22Rv1 (cell line): Measurements from ENCODE around the gene NCOA1.

Source experiments
- ZFX ChIP-seq: fragments of 450-650 bp; IDR thresholded peaks from 2 replicates; pipeline ENCODE4 v1.6.1; 2017; ENCODE audit warnings: antibody characterized with exemption, borderline replicate concordance
- TF ChIP-seq, protein P1 (sequence below): fragments of 450-650 bp; IDR thresholded peaks from 2 replicates; pipeline ENCODE4 v1.5.1; 2017; ENCODE audit warnings: mild to moderate bottlenecking

DNA sequence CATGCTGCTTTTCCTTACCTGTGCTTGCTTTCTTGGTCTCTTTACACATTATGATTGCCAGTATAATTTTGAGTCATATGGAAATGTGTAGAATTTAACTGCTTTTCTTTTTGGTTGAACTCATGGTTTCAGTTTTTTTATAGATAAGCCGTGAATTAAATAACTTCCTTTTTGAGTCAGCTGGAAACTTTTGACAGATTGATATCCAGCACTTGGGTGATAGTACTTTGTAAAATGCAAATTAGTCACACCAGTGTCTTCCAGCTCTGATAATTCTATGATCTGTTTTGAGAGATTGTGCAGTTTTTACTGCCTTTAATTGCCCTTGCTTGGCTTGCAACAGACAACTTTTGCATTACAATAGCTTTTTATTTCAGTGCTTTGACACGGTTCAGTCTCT, 86.4 kb downstream of the NCOA1 start:
- TF ChIP-seq, protein P1, sequence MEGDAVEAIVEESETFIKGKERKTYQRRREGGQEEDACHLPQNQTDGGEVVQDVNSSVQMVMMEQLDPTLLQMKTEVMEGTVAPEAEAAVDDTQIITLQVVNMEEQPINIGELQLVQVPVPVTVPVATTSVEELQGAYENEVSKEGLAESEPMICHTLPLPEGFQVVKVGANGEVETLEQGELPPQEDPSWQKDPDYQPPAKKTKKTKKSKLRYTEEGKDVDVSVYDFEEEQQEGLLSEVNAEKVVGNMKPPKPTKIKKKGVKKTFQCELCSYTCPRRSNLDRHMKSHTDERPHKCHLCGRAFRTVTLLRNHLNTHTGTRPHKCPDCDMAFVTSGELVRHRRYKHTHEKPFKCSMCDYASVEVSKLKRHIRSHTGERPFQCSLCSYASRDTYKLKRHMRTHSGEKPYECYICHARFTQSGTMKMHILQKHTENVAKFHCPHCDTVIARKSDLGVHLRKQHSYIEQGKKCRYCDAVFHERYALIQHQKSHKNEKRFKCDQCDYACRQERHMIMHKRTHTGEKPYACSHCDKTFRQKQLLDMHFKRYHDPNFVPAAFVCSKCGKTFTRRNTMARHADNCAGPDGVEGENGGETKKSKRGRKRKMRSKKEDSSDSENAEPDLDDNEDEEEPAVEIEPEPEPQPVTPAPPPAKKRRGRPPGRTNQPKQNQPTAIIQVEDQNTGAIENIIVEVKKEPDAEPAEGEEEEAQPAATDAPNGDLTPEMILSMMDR, result no peak
- no peak for TF ChIP-seq ZFX
